HEK293 (cell line): ENCODE measurements around the gene ZCCHC7.

Source experiments
- REST ChIP-seq: fragments of 450-650 bp; formaldehyde crosslinking; IDR thresholded peaks from 2 replicates; pipeline ENCODE4 v1.5.1; 2016; ENCODE audit warnings: missing biosample characterization, missing genetic modification characterization
- TCF7L2 ChIP-seq: IDR thresholded peaks from 2 replicates; pipeline ENCODE4 v1.6.1; 2011; ENCODE audit warnings: low read depth, mild to moderate bottlenecking, inconsistent platforms, low read length, moderate library complexity, borderline replicate concordance
- YY1 ChIP-seq: fragments of 450-650 bp; formaldehyde crosslinking; IDR thresholded peaks from 2 replicates; pipeline ENCODE4 v1.5.1; 2018; ENCODE audit warnings: missing biosample characterization, missing genetic modification characterization
- ZBTB7A ChIP-seq: fragments of 450-650 bp; formaldehyde crosslinking; IDR thresholded peaks from 2 replicates; pipeline ENCODE4 v1.5.1; 2016; ENCODE audit warnings: low read depth, missing biosample characterization, missing genetic modification characterization
- ZNF175 ChIP-seq: fragments of 450-650 bp; formaldehyde crosslinking; IDR thresholded peaks from 2 replicates; pipeline ENCODE4 v1.5.1; 2016; ENCODE audit warnings: missing biosample characterization, missing genetic modification characterization
- ZNF184 ChIP-seq: fragments of 450-650 bp; IDR thresholded peaks from 2 replicates; pipeline ENCODE4 v1.5.1; 2018; ENCODE audit warnings: missing biosample characterization, mild to moderate bottlenecking, missing genetic modification characterization
- ZNF292 ChIP-seq: fragments of 450-650 bp; formaldehyde crosslinking; IDR thresholded peaks from 2 replicates; pipeline ENCODE4 v1.5.1; 2016; ENCODE audit warnings: low read depth, missing biosample characterization, missing genetic modification characterization, borderline replicate concordance
- ZNF341 ChIP-seq: fragments of 450-650 bp; formaldehyde crosslinking; IDR thresholded peaks from 2 replicates; pipeline ENCODE4; 2016; ENCODE audit warnings: low read depth, missing biosample characterization, missing genetic modification characterization
- TF ChIP-seq, protein P1 (sequence below): fragments of 450-650 bp; formaldehyde crosslinking; IDR thresholded peaks from 2 replicates; pipeline ENCODE4 v1.5.1; 2016; ENCODE audit warnings: missing biosample characterization, missing genetic modification characterization
- TF ChIP-seq, protein P2 (sequence below): fragments of 450-650 bp; formaldehyde crosslinking; IDR thresholded peaks from 2 replicates; pipeline ENCODE4 v1.5.1; 2016; ENCODE audit warnings: missing biosample characterization, missing genetic modification characterization

DNA sequence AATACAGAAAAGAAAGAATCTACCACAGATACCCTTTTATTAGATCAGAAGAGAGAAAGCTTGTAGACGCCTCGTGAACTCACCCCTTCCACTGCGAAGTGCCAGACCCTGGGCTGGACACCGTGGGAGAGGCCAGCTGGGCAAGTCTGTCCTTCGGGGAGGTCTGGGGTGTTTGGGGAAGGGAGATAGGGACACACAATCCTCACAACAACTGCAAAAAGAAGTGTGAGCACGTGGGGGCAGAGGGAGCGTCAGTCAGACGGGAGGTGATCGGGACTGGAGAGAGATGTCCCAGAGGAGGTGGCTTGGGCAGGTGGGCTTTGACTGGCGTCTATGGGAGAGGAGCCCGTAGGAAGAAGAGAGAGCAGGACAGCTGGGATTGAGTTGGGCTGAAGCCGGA is 274.9 kb downstream of the ZCCHC7 start:
- TF ChIP-seq ZNF175 (no peak), ZNF292 (no peak), ZBTB7A (tag by site-specific recombination) (no peak), ZNF184 (tag by site-specific recombination) (no peak), YY1 (no peak), ZNF341 (tag by site-specific recombination) (no peak), REST (tag by site-specific recombination) (no peak), TCF7L2 (no peak)
- TF ChIP-seq, protein P1, sequence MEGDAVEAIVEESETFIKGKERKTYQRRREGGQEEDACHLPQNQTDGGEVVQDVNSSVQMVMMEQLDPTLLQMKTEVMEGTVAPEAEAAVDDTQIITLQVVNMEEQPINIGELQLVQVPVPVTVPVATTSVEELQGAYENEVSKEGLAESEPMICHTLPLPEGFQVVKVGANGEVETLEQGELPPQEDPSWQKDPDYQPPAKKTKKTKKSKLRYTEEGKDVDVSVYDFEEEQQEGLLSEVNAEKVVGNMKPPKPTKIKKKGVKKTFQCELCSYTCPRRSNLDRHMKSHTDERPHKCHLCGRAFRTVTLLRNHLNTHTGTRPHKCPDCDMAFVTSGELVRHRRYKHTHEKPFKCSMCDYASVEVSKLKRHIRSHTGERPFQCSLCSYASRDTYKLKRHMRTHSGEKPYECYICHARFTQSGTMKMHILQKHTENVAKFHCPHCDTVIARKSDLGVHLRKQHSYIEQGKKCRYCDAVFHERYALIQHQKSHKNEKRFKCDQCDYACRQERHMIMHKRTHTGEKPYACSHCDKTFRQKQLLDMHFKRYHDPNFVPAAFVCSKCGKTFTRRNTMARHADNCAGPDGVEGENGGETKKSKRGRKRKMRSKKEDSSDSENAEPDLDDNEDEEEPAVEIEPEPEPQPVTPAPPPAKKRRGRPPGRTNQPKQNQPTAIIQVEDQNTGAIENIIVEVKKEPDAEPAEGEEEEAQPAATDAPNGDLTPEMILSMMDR (tag by site-specific recombination): no peak
- TF ChIP-seq, protein P2, sequence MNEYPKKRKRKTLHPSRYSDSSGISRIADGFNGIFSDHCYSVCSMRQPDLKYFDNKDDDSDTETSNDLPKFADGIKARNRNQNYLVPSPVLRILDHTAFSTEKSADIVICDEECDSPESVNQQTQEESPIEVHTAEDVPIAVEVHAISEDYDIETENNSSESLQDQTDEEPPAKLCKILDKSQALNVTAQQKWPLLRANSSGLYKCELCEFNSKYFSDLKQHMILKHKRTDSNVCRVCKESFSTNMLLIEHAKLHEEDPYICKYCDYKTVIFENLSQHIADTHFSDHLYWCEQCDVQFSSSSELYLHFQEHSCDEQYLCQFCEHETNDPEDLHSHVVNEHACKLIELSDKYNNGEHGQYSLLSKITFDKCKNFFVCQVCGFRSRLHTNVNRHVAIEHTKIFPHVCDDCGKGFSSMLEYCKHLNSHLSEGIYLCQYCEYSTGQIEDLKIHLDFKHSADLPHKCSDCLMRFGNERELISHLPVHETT (tag by site-specific recombination): no peak
